Neuron (in vitro differentiated cells): Measurements from ENCODE around the gene CCS.
A peak's percentile ranks its signal among the peaks of the same experiment; 100 is the strongest.
"Not testable (repeated sequence)": the region's sequence is repeated elsewhere in the genome, so short reads cannot be mapped to it uniquely, and the experiment has no call there.

Source experiments
- H2AFZ ChIP-seq: one replicate; pipeline ENCODE4 v1.6.1; 2013; ENCODE audit warnings: low read depth, mild to moderate bottlenecking, inconsistent platforms, low read length, moderate library complexity
- H3K27me3 ChIP-seq: one replicate; pipeline ENCODE4 v1.6.1; 2013; ENCODE audit warnings: low read length; ENCODE audit not compliant: insufficient read depth
- H3K36me3 ChIP-seq: one replicate; pipeline ENCODE4 v1.6.1; 2013; ENCODE audit warnings: low read length; ENCODE audit not compliant: insufficient read depth
- H3K4me1 ChIP-seq: one replicate; pipeline ENCODE4 v1.6.1; 2013; ENCODE audit warnings: low read length; ENCODE audit not compliant: insufficient read depth
- H3K4me3 ChIP-seq: 2 replicates; pipeline ENCODE4 v1.5.1; 2013; ENCODE audit warnings: mild to moderate bottlenecking, low read length, moderate library complexity
- H3K9me3 ChIP-seq: one replicate; pipeline ENCODE4 v1.6.1; 2013; ENCODE audit warnings: low read length

The CCS gene

GRCh38 chr11:66629356-66629755, 36.4 kb downstream of the CCS start:
- no peak overlapping the region for H3K4me3 ChIP-seq

DNA sequence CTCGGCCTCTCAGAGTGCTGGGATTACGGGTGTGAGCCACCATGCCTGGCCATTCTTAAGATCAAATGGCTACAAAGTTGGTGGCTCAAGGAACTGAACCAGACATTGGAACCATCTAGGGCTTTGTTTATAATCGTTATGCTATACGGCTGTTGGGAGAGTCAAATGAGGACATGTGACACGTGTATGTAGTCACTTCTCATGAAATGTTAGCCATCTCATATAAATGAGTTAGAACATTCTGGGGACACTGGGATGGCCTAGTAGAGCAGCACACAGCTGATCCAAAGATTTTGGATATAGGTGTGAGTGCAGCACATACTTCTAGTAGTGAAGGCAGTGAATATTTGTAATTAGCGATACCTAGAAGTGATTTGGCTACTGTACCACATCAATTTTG, 38.9 kb downstream of the CCS start:
- H3K9me3 ChIP-seq = no peaks in the 10 kb centered on the region
- no peak overlapping the region for H2AFZ ChIP-seq
- no peaks in the 10 kb centered on the region for H3K4me1 ChIP-seq
- H3K4me3 ChIP-seq = no peak overlapping the region
- peaks cover 62% of the 10 kb centered on the region for H3K36me3 ChIP-seq
- no peaks in the 10 kb centered on the region for H3K27me3 ChIP-seq

More at GRCh38 chr11:66629356-66629755, 36.4 kb downstream of the CCS start:
- H3K36me3 ChIP-seq = peaks cover 82% of the 10 kb centered on the region
- no peaks in the 10 kb centered on the region for H3K4me1 ChIP-seq
- no peak overlapping the region for H2AFZ ChIP-seq
- no peaks in the 10 kb centered on the region for H3K27me3 ChIP-seq
- H3K9me3 ChIP-seq = no peaks in the 10 kb centered on the region

- Histone ChIP-seq H3K27me3 (no peaks in the 10 kb centered on the region), H3K4me1 (peaks cover 8% of the 10 kb centered on the region), H2AFZ (no peak overlapping the region), H3K36me3 (peaks cover 51% of the 10 kb centered on the region), H3K9me3 (no peaks in the 10 kb centered on the region), H3K4me3 (no peak overlapping the region)
Observed at GRCh38 chr11:66632952-66633351, 40.0 kb downstream of the CCS start.

DNA sequence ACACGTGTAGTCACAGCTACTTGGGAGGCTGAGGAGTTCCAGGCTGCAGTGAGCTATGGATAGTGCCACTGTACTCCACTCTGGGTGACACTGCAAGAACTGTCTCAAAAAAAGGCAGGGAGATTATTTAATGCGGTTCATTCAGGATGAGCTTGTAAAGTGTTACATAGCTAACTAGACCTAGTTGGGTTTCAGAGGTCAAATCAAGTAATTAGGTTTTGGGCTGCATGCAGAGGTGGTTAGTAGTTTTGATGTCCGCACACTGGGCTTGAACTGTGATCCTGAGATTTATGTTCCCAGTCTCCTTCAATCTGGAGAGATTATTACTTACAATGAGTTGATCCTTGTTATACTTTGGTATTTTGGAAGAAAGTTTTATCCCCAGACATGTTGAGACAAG, 43.4 kb downstream of the CCS start:
- H3K27me3 ChIP-seq = no peaks in the 10 kb centered on the region
- H3K36me3 ChIP-seq = peaks cover 42% of the 10 kb centered on the region
- H2AFZ ChIP-seq = no peak overlapping the region
- H3K9me3 ChIP-seq = no peaks in the 10 kb centered on the region
- peaks cover 35% of the 10 kb centered on the region for H3K4me1 ChIP-seq
- H3K4me3 ChIP-seq = no peak overlapping the region

DNA sequence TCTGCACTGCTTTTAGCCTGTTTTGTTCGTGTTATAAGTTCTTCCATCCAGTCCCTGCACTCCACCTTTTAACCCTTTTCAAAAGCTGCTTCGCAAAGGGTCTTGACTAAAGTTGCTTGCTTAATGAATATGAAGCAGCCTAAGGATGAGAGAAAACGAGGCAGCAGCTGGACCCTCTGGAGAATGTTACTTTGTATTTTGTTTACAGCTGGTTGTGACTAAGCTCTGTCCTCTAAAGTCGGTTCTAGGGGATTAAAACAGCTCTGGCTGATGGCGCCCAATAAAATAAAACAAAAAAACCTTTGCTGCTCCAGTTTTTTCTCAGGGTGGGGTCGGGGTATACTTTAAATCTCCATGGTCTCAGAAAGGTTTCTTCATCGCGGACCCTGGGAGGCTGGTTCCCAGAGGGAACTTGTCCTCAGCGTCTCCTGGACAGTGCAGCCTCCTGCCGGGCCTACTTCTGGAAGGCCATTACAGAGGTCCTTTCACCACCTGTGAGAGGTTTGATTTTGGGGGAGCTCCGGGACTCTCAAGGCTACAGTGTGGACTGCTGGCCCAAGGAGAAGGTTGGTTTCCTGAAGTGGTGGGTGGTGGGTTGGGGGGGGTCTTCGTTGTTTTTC, 44.7 kb downstream of the CCS start:
- no peak overlapping the region for H2AFZ ChIP-seq
- H3K27me3 ChIP-seq = no peaks in the 10 kb centered on the region
- H3K4me1 ChIP-seq = peaks cover 47% of the 10 kb centered on the region
- no peaks in the 10 kb centered on the region for H3K9me3 ChIP-seq
- H3K36me3 ChIP-seq = peaks cover 49% of the 10 kb centered on the region
- peak overlapping the region; percentile 57 for H3K4me3 ChIP-seq

GRCh38 chr11:66638177-66639065, 45.4 kb downstream of the CCS start, which contains the start of gene RBM4:
Gene RBM4, plus strand, starts transcription at chr11:66638703. Its CDS starts 1,009 bp downstream, at chr11:66639712.
- Histone ChIP-seq H3K4me1 (peaks cover 55% of the 10 kb centered on the region), H2AFZ (no peak within 1 kb of the TSS), H3K36me3 (peaks cover 50% of the 10 kb centered on the region), H3K27me3 (no peaks in the 10 kb centered on the region), H3K9me3 (peaks cover 2% of the 10 kb centered on the region), H3K4me3 (peak within 1 kb of the TSS; percentile 94)

DNA sequence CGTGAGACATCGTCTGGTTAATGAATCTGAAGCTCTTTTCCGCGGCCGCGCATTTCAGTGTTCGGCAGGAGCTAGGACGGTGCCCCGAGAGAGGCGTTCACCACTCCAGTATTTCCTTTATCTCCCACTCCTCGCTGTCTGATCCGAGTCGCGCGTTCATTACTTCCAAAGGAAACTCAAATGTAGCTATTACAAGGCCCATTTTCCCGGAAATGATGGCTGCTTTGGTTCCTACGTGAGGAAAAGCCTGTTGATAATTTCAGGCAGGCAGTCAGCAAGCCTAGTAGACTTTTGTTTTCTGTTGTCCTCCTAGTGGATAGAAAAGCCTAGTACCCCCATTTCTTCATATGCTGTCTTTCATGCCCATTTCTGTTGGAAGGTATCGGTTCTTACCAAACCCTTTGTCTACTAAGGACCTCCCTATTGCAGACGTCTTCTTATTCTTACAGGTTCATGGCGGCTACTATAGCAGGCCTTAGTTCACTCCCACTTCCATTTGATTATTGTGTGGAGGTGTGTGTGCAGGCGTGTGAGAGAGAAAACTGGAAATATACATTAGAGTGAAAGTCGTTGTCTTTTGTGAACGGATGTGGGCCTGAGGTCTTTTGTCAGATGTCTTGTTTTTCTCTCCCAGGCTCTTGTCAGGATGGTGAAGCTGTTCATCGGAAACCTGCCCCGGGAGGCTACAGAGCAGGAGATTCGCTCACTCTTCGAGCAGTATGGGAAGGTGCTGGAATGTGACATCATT, 46.3 kb downstream of the CCS start:
- Histone ChIP-seq H3K27me3 (no peaks in the 10 kb centered on the region), H2AFZ (no peak overlapping the region), H3K4me3 (peak overlapping the region; percentile 94), H3K4me1 (peaks cover 63% of the 10 kb centered on the region), H3K9me3 (peaks cover 3% of the 10 kb centered on the region), H3K36me3 (peaks cover 53% of the 10 kb centered on the region)

DNA sequence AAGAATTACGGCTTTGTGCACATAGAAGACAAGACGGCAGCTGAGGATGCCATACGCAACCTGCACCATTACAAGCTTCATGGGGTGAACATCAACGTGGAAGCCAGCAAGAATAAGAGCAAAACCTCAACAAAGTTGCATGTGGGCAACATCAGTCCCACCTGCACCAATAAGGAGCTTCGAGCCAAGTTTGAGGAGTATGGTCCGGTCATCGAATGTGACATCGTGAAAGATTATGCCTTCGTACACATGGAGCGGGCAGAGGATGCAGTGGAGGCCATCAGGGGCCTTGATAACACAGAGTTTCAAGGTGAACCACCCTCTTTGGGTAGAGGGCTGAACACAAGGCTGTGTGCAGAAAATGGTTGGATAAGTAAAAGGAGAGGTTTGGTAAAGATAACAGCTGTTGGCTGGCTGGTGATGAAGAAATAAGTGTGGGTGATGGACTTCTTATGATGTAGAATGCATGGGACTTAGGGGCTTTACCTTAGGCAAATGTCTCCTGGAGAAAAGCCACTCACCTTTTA, 46.9 kb downstream of the CCS start:
- Histone ChIP-seq H3K4me1 (peaks cover 68% of the 10 kb centered on the region), H3K4me3 (peak overlapping the region; percentile 94), H3K36me3 (peaks cover 53% of the 10 kb centered on the region)
- not testable (repeated sequence) for H2AFZ ChIP-seq, H3K27me3 ChIP-seq, H3K9me3 ChIP-seq

DNA sequence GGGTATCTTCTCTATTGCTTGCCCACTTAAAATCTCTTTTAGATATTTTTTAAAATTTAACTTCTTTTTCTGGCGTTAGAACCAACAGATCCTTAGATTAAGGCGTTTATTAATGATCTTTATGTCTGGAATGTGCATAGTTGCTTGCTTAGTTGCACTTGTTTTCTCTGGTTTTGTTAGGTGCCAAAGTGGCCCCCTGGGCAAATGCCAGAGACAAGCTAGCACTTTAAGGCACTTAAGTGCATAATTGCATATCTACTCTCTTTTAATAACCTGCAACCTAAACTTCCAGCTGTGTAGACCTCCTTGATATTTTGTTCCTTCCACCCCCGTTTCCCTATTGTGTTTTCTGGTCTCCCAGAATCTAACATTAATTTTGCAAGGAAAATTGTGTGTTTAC, 48.8 kb downstream of the CCS start:
- Histone ChIP-seq H3K4me1 (peaks cover 68% of the 10 kb centered on the region), H3K4me3 (peak overlapping the region; percentile 94), H3K27me3 (no peaks in the 10 kb centered on the region), H3K9me3 (peaks cover 3% of the 10 kb centered on the region), H2AFZ (no peak overlapping the region), H3K36me3 (peaks cover 72% of the 10 kb centered on the region)

DNA sequence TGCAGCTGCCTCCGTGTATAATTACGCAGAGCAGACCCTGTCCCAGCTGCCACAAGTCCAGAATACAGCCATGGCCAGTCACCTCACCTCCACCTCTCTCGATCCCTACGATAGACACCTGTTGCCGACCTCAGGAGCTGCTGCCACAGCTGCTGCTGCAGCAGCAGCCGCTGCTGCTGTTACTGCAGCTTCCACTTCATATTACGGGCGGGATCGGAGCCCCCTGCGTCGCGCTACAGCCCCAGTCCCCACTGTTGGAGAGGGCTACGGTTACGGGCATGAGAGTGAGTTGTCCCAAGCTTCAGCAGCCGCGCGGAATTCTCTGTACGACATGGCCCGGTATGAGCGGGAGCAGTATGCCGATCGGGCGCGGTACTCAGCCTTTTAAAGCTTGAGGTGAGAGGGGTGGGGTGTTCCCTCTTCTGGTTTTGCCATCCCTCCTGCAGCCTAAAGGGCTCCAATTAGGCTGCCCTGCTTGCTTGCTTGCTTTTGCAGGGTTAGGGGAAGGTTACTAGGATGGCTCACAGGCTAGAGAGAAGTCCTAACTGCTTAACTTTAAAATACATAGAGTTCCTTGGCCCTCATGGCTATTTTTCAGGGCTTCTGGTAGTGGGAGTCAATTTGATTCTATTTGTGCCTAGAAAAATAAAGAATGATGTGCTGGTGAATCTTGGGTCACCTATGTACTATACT, 50.9 kb downstream of the CCS start:
- Histone ChIP-seq H3K36me3 (peaks cover 88% of the 10 kb centered on the region), H3K4me1 (peaks cover 58% of the 10 kb centered on the region), H3K4me3 (peak overlapping the region; percentile 3), H2AFZ (no peak overlapping the region), H3K27me3 (no peaks in the 10 kb centered on the region), H3K9me3 (peaks cover 3% of the 10 kb centered on the region)

DNA sequence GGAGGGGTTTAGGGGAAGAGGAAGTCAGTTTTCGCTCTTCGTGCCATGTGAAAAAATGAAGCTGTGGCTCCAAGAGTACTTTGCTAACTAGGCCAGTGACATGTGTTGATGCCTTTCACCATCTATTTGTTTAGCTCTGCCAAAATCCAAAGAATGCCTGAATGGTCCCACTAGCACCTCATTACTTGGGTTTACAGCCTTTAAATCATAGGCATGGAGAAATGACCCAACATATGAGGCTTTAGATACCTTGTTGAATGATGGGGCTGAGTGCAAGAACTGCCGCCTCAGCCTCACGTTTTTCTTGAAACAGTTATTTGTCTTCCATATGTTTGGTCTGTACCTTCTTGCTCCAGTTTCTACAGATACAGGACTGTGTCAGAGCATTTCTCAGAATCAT, 53.8 kb downstream of the CCS start:
- peaks cover 29% of the 10 kb centered on the region for H3K4me1 ChIP-seq

GRCh38 chr11:66649903-66650302, 56.9 kb downstream of the CCS start:
- H2AFZ ChIP-seq = no peak overlapping the region
- H3K4me3 ChIP-seq = no peak overlapping the region
- no peaks in the 10 kb centered on the region for H3K9me3 ChIP-seq
- H3K27me3 ChIP-seq = no peaks in the 10 kb centered on the region
- peaks cover 71% of the 10 kb centered on the region for H3K36me3 ChIP-seq
- no peaks in the 10 kb centered on the region for H3K4me1 ChIP-seq

More for the DNA sequence above, 53.8 kb downstream of the CCS start:
- H2AFZ ChIP-seq = no peak overlapping the region
- peaks cover 3% of the 10 kb centered on the region for H3K9me3 ChIP-seq
- no peak overlapping the region for H3K4me3 ChIP-seq
- H3K27me3 ChIP-seq = no peaks in the 10 kb centered on the region
- H3K36me3 ChIP-seq = peaks cover 85% of the 10 kb centered on the region
